Tibial nerve (tissue), 4 donors: ENCODE data around the gene TAF6L. TPM values are rescaled to one million over a fixed set of nuclear protein-coding genes. Genes with fewer than 3 reads are reported as not detected.
A peak's percentile ranks its signal among the peaks of the same experiment; 100 is the strongest.
"Not testable (repeated sequence)": the region's sequence is repeated elsewhere in the genome, so short reads cannot be mapped to it uniquely, and the experiment has no call there.

Experiments
- DNase-seq, 2 donors: peaks; one replicate each; pipeline ENCODE4 v3.0.0-alpha.2; 2019; ENCODE audit warnings: low spot score in 2 of 2
- H3K27ac ChIP-seq, 4 donors: fragments of 200-600 bp; sonication (generic) in 3 of 4; one replicate each; pipeline ENCODE4 v1.5.1; 2017 to 2019; ENCODE audit warnings: mild to moderate bottlenecking in 1 of 4
- H3K27me3 ChIP-seq, 2 donors: fragments of 200-600 bp; sonication (generic) in 1 of 2; one replicate each; pipeline versions ENCODE4 v1.5.1 to v1.6.0; 2017 to 2019
- H3K36me3 ChIP-seq, 3 donors: fragments of 200-600 bp; sonication (generic); one replicate each; pipeline ENCODE4 v1.5.1; 2018 to 2019
- H3K4me1 ChIP-seq, 4 donors: fragments of 200-600 bp; sonication (generic) in 3 of 4; one replicate each; pipeline ENCODE4 v1.5.1; 2017 to 2019
- H3K4me3 ChIP-seq, 4 donors: fragments of 200-600 bp; sonication (generic) in 3 of 4; one replicate each; pipeline ENCODE4 v1.5.1; 2017 to 2019; ENCODE audit warnings: mild to moderate bottlenecking in 1 of 4, moderate library complexity in 1 of 4
- H3K9me3 ChIP-seq, 4 donors: fragments of 200-600 bp; sonication (generic) in 3 of 4; one replicate each; pipeline ENCODE4 v1.5.1; 2017 to 2019
- CTCF ChIP-seq, 5 experiments: fragments of 200-600 bp in 3 of 5; fragments of 450-650 bp in 2 of 5; sonication (generic) in 3 of 5; IDR thresholded peaks; one replicate each; pipeline ENCODE4 v1.5.1; 2016 to 2019; ENCODE audit warnings: antibody characterized with exemption in 5 of 5, mild to moderate bottlenecking in 3 of 5, moderate library complexity in 2 of 5
- EP300 ChIP-seq, 2 donors: sonication (generic); formaldehyde crosslinking; IDR thresholded peaks; one replicate each; pipeline ENCODE4 v1.6.1; 2017; ENCODE audit warnings: antibody characterized with exemption in 2 of 2, mild to moderate bottlenecking in 1 of 2
- POLR2A ChIP-seq, 2 donors: fragments of 450-650 bp; IDR thresholded peaks; one replicate each; pipeline ENCODE4 v1.6.1; 2017; ENCODE audit warnings: antibody characterized with exemption in 2 of 2, mild to moderate bottlenecking in 2 of 2, moderate library complexity in 2 of 2
- WGBS, 2 donors: methylation state at CpG; one replicate each; pipeline ENCODE4 v1.1.5; 2018; 5-methylcytosine and 5-hydroxymethylcytosine counted together
- total RNA-seq, 4 donors: library from RNA; depleted of rRNA; stranded (reverse); fragments of >200 nt; gene quantifications; one replicate each; pipeline ENCODE4 v1.1.0, GENCODE V29; 2016

Gene TAF6L
- total RNA-seq, 4 donors from 2014 or later, result 23.2 to 38.8 (median 33.1) TPM

- H3K27me3 ChIP-seq, result no peaks in the 10 kb centered on the region
- peaks cover 0 to 22% (median 8%) of the 10 kb centered on the region in 3 donors for H3K36me3 ChIP-seq
- no peaks in the 10 kb centered on the region for H3K9me3 ChIP-seq
- peak within 1 kb of the TSS; percentile 66 to 96 (median 90) for H3K4me3 ChIP-seq
- DNase-seq, result peak; percentile 88 to 95
- peak within 1 kb of the TSS; percentile 77 to 97 (median 90) for H3K27ac ChIP-seq
- TF ChIP-seq POLR2A (IDR thresholded peaks at IDR 0.05), result peak; percentile 57 to 59
- no peak for TF ChIP-seq CTCF (IDR thresholded peaks at IDR 0.05)
- TF ChIP-seq EP300 (IDR thresholded peaks at IDR 0.05), result peak in 1 of 2 donors; percentile 90
- 1% methylated on average over 29 of the region's 29 CpGs for WGBS, 2 donors
- peaks cover 0 to 70% (median 44%) of the 10 kb centered on the region in 4 donors for H3K4me1 ChIP-seq
Observed at GRCh38 chr11:62728171-62728988, 42.8 kb upstream of the TAF6L start, which contains the start of gene TTC9C. Gene TTC9C, plus strand, starts transcription at chr11:62728486. Its CDS starts 363 bp downstream, at chr11:62728849.

GRCh38 chr11:62730076-62730475 lies 41.1 kb upstream of the TAF6L start:
- Histone ChIP-seq H3K27ac (peak overlapping the region in 1 of 4 donors; percentile 97), H3K4me1 (peaks cover 0 to 57% (median 28%) of the 10 kb centered on the region in 4 donors), H3K36me3 (peaks cover 0 to 34% (median 0%) of the 10 kb centered on the region in 3 donors), H3K4me3 (peak overlapping the region in 2 of 4 donors; percentile 12 to 96)
- not testable (repeated sequence) for H3K9me3 ChIP-seq, DNase-seq, H3K27me3 ChIP-seq
- 83 to 88% methylated on average over 14 of the region's 14 CpGs for WGBS, 2 donors

- 46 to 62% methylated on average over 2 of the region's 2 CpGs for WGBS, 2 donors
- Histone ChIP-seq H3K9me3 (no peaks in the 10 kb centered on the region), H3K4me1 (peaks cover 0 to 47% (median 21%) of the 10 kb centered on the region in 4 donors), H3K27ac (no peak overlapping the region), H3K4me3 (no peak overlapping the region), H3K27me3 (no peaks in the 10 kb centered on the region), H3K36me3 (peaks cover 0 to 62% (median 16%) of the 10 kb centered on the region in 3 donors)
- DNase-seq, result no peak
- TF ChIP-seq CTCF (IDR thresholded peaks at IDR 0.05) (no peak), POLR2A (IDR thresholded peaks at IDR 0.05) (no peak), EP300 (IDR thresholded peaks at IDR 0.05) (no peak)
Observed at GRCh38 chr11:62732830-62733229, 38.4 kb upstream of the TAF6L start.

GRCh38 chr11:62737196-62737595 lies 34.0 kb upstream of the TAF6L start:
- no peak overlapping the region for H3K4me3 ChIP-seq
- peaks cover 0 to 16% (median 0%) of the 10 kb centered on the region in 4 donors for H3K4me1 ChIP-seq
- H3K27me3 ChIP-seq, result no peaks in the 10 kb centered on the region
- H3K9me3 ChIP-seq, result no peaks in the 10 kb centered on the region
- no peak overlapping the region for H3K27ac ChIP-seq
- TF ChIP-seq EP300 (IDR thresholded peaks at IDR 0.05) (no peak), CTCF (IDR thresholded peaks at IDR 0.05) (no peak), POLR2A (IDR thresholded peaks at IDR 0.05) (no peak)
- DNase-seq, result no peak
- peaks cover 0 to 94% (median 17%) of the 10 kb centered on the region in 3 donors for H3K36me3 ChIP-seq

- Histone ChIP-seq H3K4me1 (peaks cover 0 to 28% (median under 1%) of the 10 kb centered on the region in 4 donors), H3K27ac (peak overlapping the region in 1 of 4 donors; percentile 21), H3K27me3 (no peaks in the 10 kb centered on the region), H3K9me3 (no peaks in the 10 kb centered on the region), H3K4me3 (no peak overlapping the region), H3K36me3 (peaks cover 0 to 25% (median 0%) of the 10 kb centered on the region in 3 donors)
- DNase-seq, result no peak
- TF ChIP-seq EP300 (IDR thresholded peaks at IDR 0.05), result no peak
- TF ChIP-seq POLR2A (IDR thresholded peaks at IDR 0.05), result no peak
- TF ChIP-seq CTCF (IDR thresholded peaks at IDR 0.05), result no peak
- 40 to 63% methylated on average over 9 of the region's 9 CpGs for WGBS, 2 donors
Observed at GRCh38 chr11:62747475-62748160, 23.6 kb upstream of the TAF6L start.

GRCh38 chr11:62749931-62750330 lies 21.3 kb upstream of the TAF6L start:
- not testable (repeated sequence) for H3K4me3 ChIP-seq, H3K9me3 ChIP-seq, DNase-seq, H3K27ac ChIP-seq, H3K27me3 ChIP-seq
- peaks cover 0 to 45% (median 9%) of the 10 kb centered on the region in 4 donors for H3K4me1 ChIP-seq
- 92 to 95% methylated on average over 5 of the region's 5 CpGs for WGBS, 2 donors
- peaks cover 0 to 31% (median 0%) of the 10 kb centered on the region in 3 donors for H3K36me3 ChIP-seq
